ENCODE data around the gene FARP1.

Gene FARP1

GRCh38 chr13:98475522-98475921, 332.6 kb downstream of the FARP1 start:
- no peak for DNase-seq

GRCh38 chr13:98476106-98476505, 333.2 kb downstream of the FARP1 start:
- DNase-seq = no peak

- DNase-seq = peak; percentile 91
Measured at GRCh38 chr13:98476538-98476966, 333.7 kb downstream of the FARP1 start.

- DNase-seq = peak; percentile 74
Measured at GRCh38 chr13:98478189-98479129, 335.6 kb downstream of the FARP1 start.

- no peak for DNase-seq
Measured at GRCh38 chr13:98479496-98480003, 336.7 kb downstream of the FARP1 start.

GRCh38 chr13:98480915-98481877, 338.3 kb downstream of the FARP1 start:
- DNase-seq = no peak

- peak; percentile 40 for DNase-seq
Measured at GRCh38 chr13:98482476-98483444, 339.9 kb downstream of the FARP1 start.

GRCh38 chr13:98483601-98484288, 340.9 kb downstream of the FARP1 start:
- no peak for DNase-seq

- peak; percentile 70 for DNase-seq
Measured at GRCh38 chr13:98484289-98485219, 341.7 kb downstream of the FARP1 start.

GRCh38 chr13:98485561-98485960, 342.7 kb downstream of the FARP1 start:
- no peak for DNase-seq

- no peak for DNase-seq
Measured at GRCh38 chr13:98486412-98486811, 343.5 kb downstream of the FARP1 start.

GRCh38 chr13:98487016-98487415, 344.1 kb downstream of the FARP1 start:
- no peak for DNase-seq

- no peak for DNase-seq
Measured at GRCh38 chr13:98487522-98487921, 344.6 kb downstream of the FARP1 start.

GRCh38 chr13:98488736-98489135, 345.8 kb downstream of the FARP1 start:
- no peak for DNase-seq

- no peak for DNase-seq
Measured at GRCh38 chr13:98489446-98490194, 346.7 kb downstream of the FARP1 start.

GRCh38 chr13:98490195-98490836, 347.4 kb downstream of the FARP1 start:
- DNase-seq = peak; percentile 59

- no peak for DNase-seq
Measured at GRCh38 chr13:98490866-98491265, 348.0 kb downstream of the FARP1 start.

- DNase-seq = no peak
Measured at GRCh38 chr13:98492335-98493041, 349.6 kb downstream of the FARP1 start.
